Bronchial epithelial cell (primary cell): Measurements from ENCODE around the gene APOC4. TPM values are rescaled to one million over a fixed set of nuclear protein-coding genes. Genes with fewer than 3 reads are reported as not detected.
A peak's percentile ranks its signal among the peaks of the same experiment; 100 is the strongest.

Source experiments
- DNase-seq: peaks from one replicate; pipeline ENCODE4 v3.0.0-alpha.2; 2010; ENCODE audit warnings: low read depth
- FAIRE-seq: peaks from 2 replicates; lab custom pipeline; 2011; peaks lifted over from hg19 to GRCh38; lab: Jason Lieb, UNC
- H3K27me3 ChIP-seq: 2 replicates; pipeline ENCODE4 v1.5.1; 2011; ENCODE audit warnings: low read length; ENCODE audit not compliant: control insufficient read depth, insufficient read depth
- H3K36me3 ChIP-seq: 2 replicates; pipeline ENCODE4 v1.5.1; 2011; ENCODE audit warnings: low read length; ENCODE audit not compliant: control insufficient read depth, insufficient read depth
- H3K4me3 ChIP-seq: 2 replicates; pipeline ENCODE4 v1.5.1; 2011; ENCODE audit warnings: mild to moderate bottlenecking, low read depth, low read length, control low read depth
- total RNA-seq: library from RNA; depleted of rRNA; stranded (reverse); fragments of >200 nt; gene quantifications from 2 replicates; pipeline ENCODE4 v1.2.1, GENCODE V29; 2014
- TF ChIP-seq, protein P1 (sequence below): IDR thresholded peaks from 2 replicates; pipeline ENCODE4 v1.5.1; 2011; ENCODE audit warnings: mild to moderate bottlenecking, moderate library complexity, low read length, control low read depth, inconsistent platforms; ENCODE audit not compliant: insufficient read depth, severe bottlenecking

Gene APOC4
- total RNA-seq, 1 donor from 2014 or later: not detected

DNA sequence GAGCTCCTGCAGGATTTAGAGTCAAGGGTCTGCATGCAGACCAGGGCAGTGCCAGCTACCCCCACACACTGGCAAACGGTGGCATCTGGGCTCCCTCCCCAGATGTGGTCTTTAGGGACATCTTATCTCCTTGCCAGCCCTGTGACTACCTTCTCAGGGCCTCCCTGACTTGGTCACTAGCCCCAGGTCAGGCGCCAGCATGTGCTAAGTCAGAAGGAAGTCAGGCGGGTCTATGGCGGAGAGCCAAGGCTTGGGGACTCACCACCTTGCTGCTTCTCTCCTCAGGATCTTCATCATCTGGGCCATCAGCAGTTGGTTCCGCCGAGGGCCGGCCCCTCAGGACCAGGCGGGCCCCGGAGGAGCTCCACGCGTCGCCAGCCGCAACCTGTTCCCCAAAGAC, 30.8 kb downstream of the APOC4 start:
- Histone ChIP-seq H3K27me3 (no peaks in the 10 kb centered on the region), H3K36me3 (peaks cover 27% of the 10 kb centered on the region), H3K4me3 (no peak overlapping the region)
- TF ChIP-seq, protein P1, sequence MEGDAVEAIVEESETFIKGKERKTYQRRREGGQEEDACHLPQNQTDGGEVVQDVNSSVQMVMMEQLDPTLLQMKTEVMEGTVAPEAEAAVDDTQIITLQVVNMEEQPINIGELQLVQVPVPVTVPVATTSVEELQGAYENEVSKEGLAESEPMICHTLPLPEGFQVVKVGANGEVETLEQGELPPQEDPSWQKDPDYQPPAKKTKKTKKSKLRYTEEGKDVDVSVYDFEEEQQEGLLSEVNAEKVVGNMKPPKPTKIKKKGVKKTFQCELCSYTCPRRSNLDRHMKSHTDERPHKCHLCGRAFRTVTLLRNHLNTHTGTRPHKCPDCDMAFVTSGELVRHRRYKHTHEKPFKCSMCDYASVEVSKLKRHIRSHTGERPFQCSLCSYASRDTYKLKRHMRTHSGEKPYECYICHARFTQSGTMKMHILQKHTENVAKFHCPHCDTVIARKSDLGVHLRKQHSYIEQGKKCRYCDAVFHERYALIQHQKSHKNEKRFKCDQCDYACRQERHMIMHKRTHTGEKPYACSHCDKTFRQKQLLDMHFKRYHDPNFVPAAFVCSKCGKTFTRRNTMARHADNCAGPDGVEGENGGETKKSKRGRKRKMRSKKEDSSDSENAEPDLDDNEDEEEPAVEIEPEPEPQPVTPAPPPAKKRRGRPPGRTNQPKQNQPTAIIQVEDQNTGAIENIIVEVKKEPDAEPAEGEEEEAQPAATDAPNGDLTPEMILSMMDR: no peak
- DNase-seq (no peak), FAIRE-seq (no peak)

DNA sequence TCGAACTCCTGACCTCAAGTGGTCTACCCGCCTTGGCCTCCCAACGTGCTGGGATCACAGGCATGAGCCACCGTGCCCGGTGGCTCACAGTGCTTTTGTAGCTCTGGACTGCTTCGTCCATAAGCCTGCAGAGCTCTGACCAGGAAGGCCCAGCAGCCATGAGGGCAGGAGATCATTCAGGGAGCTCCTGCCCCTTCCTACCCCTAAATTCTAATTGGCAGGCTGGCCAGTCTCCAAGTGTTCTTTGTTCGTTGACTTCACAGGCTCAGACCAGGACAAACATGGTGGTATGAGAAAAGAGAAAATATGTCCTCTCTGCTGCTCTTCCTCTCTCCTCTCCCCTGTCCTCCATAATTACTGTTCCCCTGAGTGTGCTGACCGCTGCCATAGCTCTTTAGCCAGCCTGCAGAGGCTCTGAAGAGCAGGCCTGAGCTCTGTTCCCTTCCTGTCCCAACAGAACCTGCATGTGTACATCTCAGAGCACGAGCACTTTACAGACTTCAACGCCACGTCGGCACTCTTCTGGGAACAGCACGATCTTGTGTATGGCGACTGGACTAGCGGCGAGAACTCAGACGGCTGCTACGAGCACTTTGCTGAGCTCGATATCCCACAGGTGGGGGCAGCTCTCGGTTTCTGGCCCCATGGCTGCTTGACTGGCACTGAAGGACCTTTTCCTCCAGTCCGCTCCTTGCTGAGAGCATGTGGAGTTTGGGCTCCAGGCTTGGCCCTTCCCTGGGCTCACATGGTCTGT, 32.1 kb downstream of the APOC4 start:
- no peak for DNase-seq
- TF ChIP-seq, protein P1: no peak
- no peaks in the 10 kb centered on the region for H3K27me3 ChIP-seq
- H3K4me3 ChIP-seq: no peak overlapping the region
- peaks cover 27% of the 10 kb centered on the region for H3K36me3 ChIP-seq
- peak; percentile 50 for FAIRE-seq

DNA sequence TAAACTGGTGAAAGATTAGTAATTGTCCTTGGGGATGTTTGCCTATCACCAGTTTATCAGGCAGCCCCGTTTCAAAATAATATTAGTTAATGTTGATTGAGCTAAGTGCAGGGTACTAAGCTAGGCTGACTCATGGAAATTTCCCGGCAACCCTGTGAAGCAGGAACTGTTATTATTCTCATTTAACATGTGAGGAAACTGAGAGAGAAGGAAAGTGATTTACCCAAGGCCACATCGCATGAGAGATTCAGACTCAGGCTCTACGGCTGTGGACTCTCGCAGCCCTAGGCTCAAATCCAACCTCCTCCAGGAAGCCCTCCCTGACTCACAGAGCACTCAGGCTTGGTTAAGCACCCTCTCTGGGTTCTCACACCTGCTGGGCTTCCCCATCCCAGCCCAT, 32.8 kb downstream of the APOC4 start:
- FAIRE-seq (no peak), DNase-seq (no peak)
- Histone ChIP-seq H3K4me3 (no peak overlapping the region), H3K36me3 (peaks cover 29% of the 10 kb centered on the region), H3K27me3 (no peaks in the 10 kb centered on the region)
- TF ChIP-seq, protein P1: no peak

DNA sequence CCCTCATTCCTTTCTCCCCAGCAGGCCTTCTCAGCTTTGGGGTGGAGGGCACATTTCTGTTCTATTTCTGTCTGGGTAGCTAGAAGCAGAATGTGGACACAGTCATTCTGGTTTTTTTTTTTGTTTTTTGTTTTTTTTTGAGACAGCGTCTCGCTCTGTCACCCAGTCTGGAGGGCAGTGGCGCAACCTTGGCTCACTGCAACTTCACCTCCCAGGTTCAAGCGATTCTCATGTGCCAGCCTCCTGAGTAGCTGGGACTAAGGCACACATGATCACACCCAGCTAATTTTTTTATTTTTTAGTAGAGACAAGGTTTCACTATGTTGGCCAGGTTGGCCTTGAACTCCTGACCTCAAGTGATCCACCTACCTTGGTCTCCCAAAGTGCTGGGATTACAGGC, 33.4 kb downstream of the APOC4 start:
- Histone ChIP-seq H3K36me3 (peaks cover 29% of the 10 kb centered on the region), H3K27me3 (no peaks in the 10 kb centered on the region), H3K4me3 (no peak overlapping the region)
- FAIRE-seq (no peak), DNase-seq (no peak)
- TF ChIP-seq, protein P1: no peak

DNA sequence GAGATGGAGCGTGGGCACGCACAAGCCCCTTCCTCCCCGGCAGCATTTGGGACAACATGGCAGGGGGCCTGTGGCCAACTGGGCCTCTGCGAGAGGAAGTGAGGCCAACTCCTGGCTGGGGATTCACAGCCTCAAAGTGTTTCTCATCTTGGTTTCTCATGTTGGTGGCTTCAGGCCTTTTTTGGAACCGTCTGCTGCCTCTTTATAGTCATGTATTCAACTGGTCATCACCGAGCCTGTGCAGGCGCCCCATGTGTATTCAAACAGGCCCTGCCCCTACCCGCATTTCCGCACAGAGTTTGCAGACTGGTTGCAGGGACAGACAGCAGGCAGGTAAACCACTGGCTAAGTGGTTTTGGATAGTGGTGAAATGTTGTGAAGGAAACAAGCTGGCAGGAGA, 42.0 kb downstream of the APOC4 start:
- Histone ChIP-seq H3K27me3 (no peaks in the 10 kb centered on the region), H3K4me3 (no peak overlapping the region), H3K36me3 (peaks cover 14% of the 10 kb centered on the region)
- DNase-seq: no peak
- no peak for FAIRE-seq
- TF ChIP-seq, protein P1: no peak

DNA sequence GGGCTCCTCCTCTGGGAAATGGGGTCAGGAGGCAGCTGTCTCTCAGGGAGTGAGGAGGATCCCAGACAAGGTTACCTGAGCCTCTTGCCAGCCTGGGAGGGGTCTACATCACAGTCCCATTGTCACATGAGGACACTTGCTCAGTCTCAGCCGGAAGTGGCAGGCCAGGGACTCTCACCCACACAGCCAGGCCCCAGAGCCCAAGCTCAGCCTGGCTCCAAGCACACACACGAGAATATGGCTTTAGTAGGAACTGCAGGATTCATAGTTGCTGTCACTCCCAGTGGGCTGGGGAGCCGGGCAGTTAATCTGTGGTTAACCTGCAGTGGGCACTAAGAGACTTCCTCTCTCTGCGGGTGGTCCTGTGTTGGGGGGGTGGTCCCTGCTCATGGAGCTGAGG, 43.4 kb downstream of the APOC4 start:
- TF ChIP-seq, protein P1: no peak

More for the DNA sequence above, 43.4 kb downstream of the APOC4 start:
- Histone ChIP-seq H3K27me3 (no peaks in the 10 kb centered on the region), H3K36me3 (peaks cover 14% of the 10 kb centered on the region), H3K4me3 (no peak overlapping the region)
- DNase-seq (no peak), FAIRE-seq (no peak)
